HG03103 (cell line): ENCODE data around the gene PLEKHA5.

ENCODE experiments used
- ATAC-seq: cut with Tn5 transposase; IDR thresholded peaks from one replicate; pipeline ENCODE4 v1.9.1; 2021; ENCODE audit warnings: low read depth; ENCODE audit not compliant: unreplicated experiment

PLEKHA5 gene

GRCh38 chr12:19194963-19195362, 65.4 kb downstream of the PLEKHA5 start:
- no peak for ATAC-seq

DNA sequence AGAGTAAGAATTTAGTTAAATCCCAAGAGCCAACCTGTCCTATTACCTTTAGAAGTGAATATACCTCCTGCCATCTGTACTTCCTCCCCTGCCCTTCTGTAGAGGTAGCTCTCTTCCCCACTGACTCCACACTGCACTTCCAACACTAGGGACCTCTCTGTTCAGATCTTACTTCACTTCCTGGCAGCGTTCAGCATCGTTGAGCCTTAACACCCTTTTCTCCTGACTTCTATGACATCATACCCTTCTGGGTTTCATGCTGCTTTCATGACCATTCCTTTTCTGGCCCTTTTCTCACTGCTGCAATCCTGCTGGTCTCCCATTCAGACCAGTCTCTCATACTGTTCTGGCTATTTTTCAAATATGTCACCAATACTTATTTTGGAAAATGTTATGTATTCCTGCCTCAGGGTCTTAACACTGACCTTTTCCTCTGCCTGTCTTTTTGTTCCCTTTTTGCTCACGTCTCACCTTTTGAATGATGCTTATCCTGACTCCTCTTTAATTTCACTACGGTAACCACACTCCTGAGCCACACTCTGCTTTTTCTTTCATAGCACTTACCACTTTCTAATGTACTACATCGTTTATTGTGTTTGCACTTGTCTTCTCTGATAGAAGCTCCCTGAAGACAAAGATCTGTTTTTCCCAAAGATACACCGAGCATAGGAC, 67.6 kb downstream of the PLEKHA5 start:
- no peak for ATAC-seq

GRCh38 chr12:19198272-19198671, 68.7 kb downstream of the PLEKHA5 start:
- ATAC-seq, result no peak

GRCh38 chr12:19199332-19199731, 69.8 kb downstream of the PLEKHA5 start:
- ATAC-seq, result no peak

GRCh38 chr12:19200261-19200660, 70.7 kb downstream of the PLEKHA5 start:
- ATAC-seq, result no peak

DNA sequence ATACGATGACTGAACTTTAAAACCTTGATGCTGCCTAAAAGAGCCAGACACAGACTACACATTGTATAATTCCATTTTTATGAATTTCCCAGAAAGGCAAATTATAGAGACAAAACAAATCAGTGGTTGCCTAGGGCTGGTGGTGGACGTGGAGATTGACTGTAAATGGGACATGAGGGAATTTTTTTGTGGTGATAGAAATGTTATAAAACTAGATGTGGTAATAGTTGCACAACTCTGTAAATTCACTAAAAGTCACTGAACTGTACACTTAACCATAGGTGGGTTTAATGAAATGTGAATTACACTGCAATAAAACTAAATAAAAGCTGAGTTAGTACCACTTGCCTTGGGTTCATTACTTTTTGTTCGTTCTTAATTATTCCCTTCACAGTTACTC, 72.1 kb downstream of the PLEKHA5 start:
- no peak for ATAC-seq

GRCh38 chr12:19203013-19203412, 73.5 kb downstream of the PLEKHA5 start:
- no peak for ATAC-seq

GRCh38 chr12:19203539-19204506, 74.3 kb downstream of the PLEKHA5 start:
- ATAC-seq, result no peak

DNA sequence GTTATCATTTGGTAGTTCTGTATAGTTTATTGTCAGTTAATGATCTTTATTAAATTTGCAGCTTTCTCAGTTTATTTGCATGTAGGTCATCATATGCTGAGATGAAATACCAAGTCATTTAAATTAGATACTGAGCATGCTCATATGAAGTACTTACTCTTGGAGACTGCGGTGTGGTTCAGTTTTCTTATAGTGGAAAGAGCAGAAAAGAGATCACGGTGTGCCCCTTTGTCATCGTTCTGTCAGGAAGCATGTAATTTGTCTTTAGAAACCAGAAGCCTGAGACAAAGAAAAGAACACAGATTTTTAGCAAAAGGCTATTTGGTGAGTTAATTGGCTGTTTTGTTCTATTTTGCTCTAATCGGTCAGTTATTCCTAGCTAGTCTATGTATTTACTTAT, 75.6 kb downstream of the PLEKHA5 start:
- no peak for ATAC-seq

DNA sequence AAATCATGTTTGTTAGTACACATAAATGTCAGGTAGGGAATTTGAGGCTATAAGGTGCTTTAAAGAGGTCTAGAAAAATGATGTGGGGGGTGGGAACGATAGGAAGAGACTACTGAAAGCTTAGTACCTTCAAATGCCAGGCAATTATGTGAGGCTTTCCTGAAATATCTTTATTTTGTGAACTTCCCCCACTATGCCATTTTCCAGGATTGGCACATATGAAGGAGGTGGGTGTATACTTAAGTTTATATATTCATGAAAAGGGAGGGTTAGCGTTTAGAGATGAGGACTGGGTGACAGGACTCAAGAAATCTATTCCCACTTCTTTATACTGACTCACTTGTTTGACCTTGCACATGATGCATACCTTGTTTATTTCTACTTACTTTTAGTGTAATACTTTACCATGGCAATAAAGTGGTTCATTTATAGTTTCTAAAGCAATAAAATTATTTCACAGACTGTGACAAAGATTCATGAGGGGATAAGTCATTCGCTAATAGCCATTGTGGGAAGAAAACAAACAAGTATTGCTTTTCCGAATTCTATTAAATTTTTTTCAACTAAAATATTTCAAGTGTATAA, 77.1 kb downstream of the PLEKHA5 start:
- ATAC-seq, result no peak

DNA sequence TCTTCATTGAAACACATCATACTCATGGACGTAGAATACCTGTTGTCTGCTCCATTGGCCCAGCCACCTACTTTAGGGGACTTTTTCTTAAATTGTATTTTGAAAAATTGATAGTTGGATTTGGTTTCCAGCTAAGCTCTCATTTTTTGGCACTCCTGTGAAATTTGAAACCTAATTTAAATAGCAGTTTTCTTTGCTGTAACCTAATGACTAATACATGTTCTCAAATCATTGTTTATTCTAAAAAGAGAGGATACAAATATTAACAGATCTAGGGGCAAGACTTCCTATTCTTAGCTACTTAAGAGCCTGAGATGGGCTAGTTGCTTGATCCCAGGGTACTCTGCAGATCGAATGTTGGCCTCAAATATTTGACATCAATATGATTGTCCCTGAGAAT, 78.9 kb downstream of the PLEKHA5 start:
- no peak for ATAC-seq

DNA sequence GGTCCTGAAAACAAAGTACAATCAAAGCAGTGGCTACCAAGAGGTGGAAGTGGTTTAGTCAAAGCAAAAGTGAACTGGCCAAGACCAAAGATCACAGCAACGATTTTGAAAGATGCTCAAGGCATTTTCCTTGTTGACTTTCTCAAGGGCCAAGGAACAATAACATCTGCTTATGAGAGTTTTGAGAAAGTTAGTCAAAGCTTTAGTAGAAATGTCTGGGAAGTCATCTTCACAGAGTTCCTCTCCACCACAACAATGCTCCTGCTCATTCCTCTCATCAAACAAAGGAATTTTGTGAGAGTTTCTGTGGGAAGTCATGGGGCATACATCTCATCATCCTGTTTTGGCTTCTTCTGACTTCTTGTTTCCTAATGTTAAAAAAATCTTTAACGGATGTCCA, 80.1 kb downstream of the PLEKHA5 start:
- ATAC-seq, result no peak

- ATAC-seq, result no peak
These were observed 82.3 kb downstream of the PLEKHA5 start for GRCh38 chr12:19211802-19212201.

- ATAC-seq, result no peak
These were observed 82.7 kb downstream of the PLEKHA5 start for GRCh38 chr12:19212245-19212644.

- ATAC-seq, result no peak
These were observed 84.5 kb downstream of the PLEKHA5 start for GRCh38 chr12:19214020-19214419.

GRCh38 chr12:19215115-19215514, 85.6 kb downstream of the PLEKHA5 start:
- no peak for ATAC-seq

DNA sequence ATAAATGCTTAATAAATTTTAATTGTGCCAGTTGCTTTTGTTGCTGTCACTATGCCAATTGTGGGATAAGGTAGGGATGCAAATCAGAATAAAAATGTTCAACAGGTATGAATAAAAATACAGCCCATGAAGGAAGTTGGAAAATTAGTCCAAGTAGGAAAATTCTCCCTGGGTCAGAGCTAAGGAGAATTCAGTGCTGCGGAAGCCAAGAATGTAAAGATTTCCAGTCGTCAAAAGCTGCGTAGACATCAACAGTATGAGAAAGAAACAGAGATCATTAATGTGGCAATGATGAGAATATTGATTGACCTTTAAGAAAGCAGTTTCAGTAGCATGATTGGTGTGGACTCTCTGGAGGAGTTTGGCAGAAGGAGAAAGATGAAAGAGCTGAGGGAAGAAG, 87.9 kb downstream of the PLEKHA5 start:
- ATAC-seq, result no peak

- ATAC-seq, result no peak
These were observed 90.7 kb downstream of the PLEKHA5 start for GRCh38 chr12:19220205-19220604.

DNA sequence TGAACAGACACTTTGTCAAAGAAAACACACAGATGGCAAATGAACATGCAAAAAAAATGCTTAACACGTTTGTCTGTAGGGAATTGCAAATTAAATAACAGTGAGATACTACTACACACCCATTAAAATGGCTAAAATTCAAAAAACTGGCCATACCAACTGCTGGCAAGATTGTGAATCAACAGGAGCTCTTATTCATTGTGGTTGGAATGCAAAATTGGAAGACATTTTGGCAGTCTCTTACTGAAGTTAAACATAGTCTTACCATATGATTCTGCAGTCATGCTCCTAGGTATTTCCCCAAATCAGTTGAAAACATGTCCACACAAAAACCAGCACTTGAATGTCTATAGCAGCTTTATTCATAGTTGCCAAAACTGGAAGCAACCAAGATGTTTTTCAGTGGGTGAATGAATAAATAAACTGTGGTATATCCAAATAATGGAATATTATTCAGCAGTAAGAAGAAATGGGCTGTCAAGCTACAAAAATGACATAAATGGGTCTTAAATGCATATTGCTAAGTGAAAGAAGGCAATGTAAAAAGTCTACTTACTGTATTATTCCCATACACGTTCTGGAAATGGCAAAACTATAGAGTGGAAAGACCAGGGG, 91.4 kb downstream of the PLEKHA5 start:
- ATAC-seq, result no peak

DNA sequence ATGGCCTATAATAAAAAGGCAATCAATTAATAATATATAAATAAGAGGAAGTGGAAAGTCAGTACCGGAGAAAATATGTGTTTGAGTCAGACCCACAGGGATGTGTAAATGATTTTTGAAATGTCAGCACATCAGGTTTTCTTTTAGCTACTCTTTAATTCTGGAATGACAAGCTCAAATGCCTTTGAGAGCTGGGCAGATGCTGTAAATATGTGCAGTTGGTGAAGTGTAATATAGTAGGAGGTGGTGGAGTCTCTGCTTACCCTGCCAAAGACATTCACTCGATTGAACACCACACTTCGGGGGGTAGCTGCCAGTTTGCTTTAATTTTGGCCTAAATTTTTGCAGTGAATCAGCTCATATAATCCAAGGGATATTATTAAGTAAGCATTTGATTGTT, 93.0 kb downstream of the PLEKHA5 start:
- no peak for ATAC-seq

- no peak for ATAC-seq
These were observed 93.5 kb downstream of the PLEKHA5 start for GRCh38 chr12:19223018-19223417.
